ENCODE results near the gene FCN3.
A peak's percentile ranks its signal among the peaks of the same experiment; 100 is the strongest.

Gene FCN3

GRCh38 chr1:27397110-27397509 is 22.5 kb upstream of the FCN3 start:
- TF ChIP-seq CTCF (IDR thresholded peaks at IDR 0.05; ENCODE audit: low read depth, low read length) = no peak
- H3K4me1 ChIP-seq = peaks cover under 1% of the 10 kb centered on the region; the same call in 1 of the 2 replicates
- DNase-seq = no peak

GRCh38 chr1:27395441-27396195 is 21.0 kb upstream of the FCN3 start:
- no peaks in the 10 kb centered on the region for H3K27me3 ChIP-seq
- H3K36me3 ChIP-seq = no peaks in the 10 kb centered on the region
- peak; percentile 79 for TF ChIP-seq CTCF (IDR thresholded peaks at IDR 0.05; ENCODE audit: low read depth, low read length)
- H3K4me1 ChIP-seq = peaks cover 4% of the 10 kb centered on the region; the same call in 1 of the 2 replicates
- DNase-seq = peak; percentile 51
- H3K4me3 ChIP-seq (ENCODE audit: low read depth, low read length) = no peak overlapping the region
- no peaks in the 10 kb centered on the region for H3K9me3 ChIP-seq

More at GRCh38 chr1:27397110-27397509, 22.5 kb upstream of the FCN3 start:
- Histone ChIP-seq H3K36me3 (no peaks in the 10 kb centered on the region), H3K9me3 (no peaks in the 10 kb centered on the region), H3K4me3 (ENCODE audit: low read depth, low read length) (no peak overlapping the region), H3K27me3 (no peaks in the 10 kb centered on the region)

- Histone ChIP-seq H3K4me3 (ENCODE audit: low read depth, low read length) (no peak overlapping the region), H3K27me3 (no peaks in the 10 kb centered on the region), H3K9me3 (no peaks in the 10 kb centered on the region), H3K36me3 (no peaks in the 10 kb centered on the region), H3K4me1 (peaks cover 4% of the 10 kb centered on the region; the same call in 1 of the 2 replicates)
- TF ChIP-seq CTCF (IDR thresholded peaks at IDR 0.05; ENCODE audit: low read depth, low read length) = no peak
- no peak for DNase-seq
These were observed 20.3 kb upstream of the FCN3 start for GRCh38 chr1:27394925-27395324.

GRCh38 chr1:27394282-27394658 is 19.6 kb upstream of the FCN3 start:
- Histone ChIP-seq H3K9me3 (no peaks in the 10 kb centered on the region), H3K4me1 (peaks cover 4% of the 10 kb centered on the region; the same call in 1 of the 2 replicates), H3K27me3 (no peaks in the 10 kb centered on the region), H3K36me3 (no peaks in the 10 kb centered on the region), H3K4me3 (ENCODE audit: low read depth, low read length) (no peak overlapping the region)
- no peak for DNase-seq
- TF ChIP-seq CTCF (IDR thresholded peaks at IDR 0.05; ENCODE audit: low read depth, low read length) = no peak

GRCh38 chr1:27393641-27394281 is 19.1 kb upstream of the FCN3 start:
- H3K4me1 ChIP-seq = peaks cover 4% of the 10 kb centered on the region; the same call in 1 of the 2 replicates

More at GRCh38 chr1:27393641-27394281, 19.1 kb upstream of the FCN3 start:
- TF ChIP-seq CTCF (IDR thresholded peaks at IDR 0.05; ENCODE audit: low read depth, low read length) = no peak
- H3K36me3 ChIP-seq = no peaks in the 10 kb centered on the region
- H3K4me3 ChIP-seq (ENCODE audit: low read depth, low read length) = no peak overlapping the region
- no peak for DNase-seq
- no peaks in the 10 kb centered on the region for H3K9me3 ChIP-seq
- H3K27me3 ChIP-seq = no peaks in the 10 kb centered on the region

Data from BE2C (cell line).